Stimulated activated CD8-positive, alpha-beta memory T cell treated with anti-CD3 and anti-CD28 coated beads, Interleukin-15, amount 100 ng/mL, for 4 hours (primary cell): ENCODE results near the gene C17orf107.

Source experiments
- DNase-seq, 2 donors: peaks; one replicate each; pipeline ENCODE4 v3.0.0-alpha.2; 2020; ENCODE audit warnings: low read depth in 2 of 2

Gene C17orf107

DNA sequence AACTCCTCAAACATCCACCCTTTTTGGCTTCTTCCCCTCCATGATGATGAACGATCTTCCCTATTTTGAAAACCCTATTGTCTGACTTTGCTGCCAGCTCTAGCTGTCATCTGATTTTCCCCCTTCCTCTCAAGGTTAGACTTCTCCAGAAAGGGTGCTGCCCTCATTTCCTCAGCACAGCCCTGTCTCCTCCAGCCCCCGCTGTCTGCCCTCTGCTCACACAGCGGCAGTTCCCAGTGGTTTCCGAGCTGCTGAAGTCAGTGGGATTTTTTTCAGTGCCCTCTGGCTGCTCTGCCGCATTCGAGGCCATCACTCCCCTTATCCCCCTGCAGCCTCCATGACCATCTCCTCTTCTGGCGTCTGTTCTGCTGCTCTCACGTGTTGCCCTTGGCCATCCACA is 26.6 kb upstream of the C17orf107 start:
- DNase-seq = no peak

DNA sequence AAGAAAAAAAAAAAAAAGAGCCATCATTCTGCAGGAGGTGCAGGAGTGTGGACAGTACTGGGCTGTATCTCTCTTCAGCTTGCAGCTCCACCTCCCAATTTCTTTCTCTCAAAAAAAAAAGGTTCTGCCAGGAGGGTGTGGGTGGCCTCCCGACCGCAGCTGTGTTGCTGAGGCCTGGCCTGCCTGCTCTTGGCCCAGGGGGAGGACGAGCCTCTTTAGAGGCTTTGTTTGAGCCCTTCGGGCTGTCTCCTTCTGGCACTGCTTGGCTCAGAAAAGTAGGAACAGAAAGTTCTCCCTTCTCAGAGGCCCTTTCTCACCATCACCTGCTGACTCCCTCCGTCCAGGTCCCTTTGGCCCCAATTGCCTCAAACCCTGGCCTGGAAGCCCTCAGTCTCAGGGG is 22.2 kb upstream of the C17orf107 start:
- no peak for DNase-seq

- DNase-seq = no peak
Observed at GRCh38 chr17:4879601-4880000, 19.7 kb upstream of the C17orf107 start.

- DNase-seq = no peak
Observed at GRCh38 chr17:4880857-4881256, 18.5 kb upstream of the C17orf107 start.

DNA sequence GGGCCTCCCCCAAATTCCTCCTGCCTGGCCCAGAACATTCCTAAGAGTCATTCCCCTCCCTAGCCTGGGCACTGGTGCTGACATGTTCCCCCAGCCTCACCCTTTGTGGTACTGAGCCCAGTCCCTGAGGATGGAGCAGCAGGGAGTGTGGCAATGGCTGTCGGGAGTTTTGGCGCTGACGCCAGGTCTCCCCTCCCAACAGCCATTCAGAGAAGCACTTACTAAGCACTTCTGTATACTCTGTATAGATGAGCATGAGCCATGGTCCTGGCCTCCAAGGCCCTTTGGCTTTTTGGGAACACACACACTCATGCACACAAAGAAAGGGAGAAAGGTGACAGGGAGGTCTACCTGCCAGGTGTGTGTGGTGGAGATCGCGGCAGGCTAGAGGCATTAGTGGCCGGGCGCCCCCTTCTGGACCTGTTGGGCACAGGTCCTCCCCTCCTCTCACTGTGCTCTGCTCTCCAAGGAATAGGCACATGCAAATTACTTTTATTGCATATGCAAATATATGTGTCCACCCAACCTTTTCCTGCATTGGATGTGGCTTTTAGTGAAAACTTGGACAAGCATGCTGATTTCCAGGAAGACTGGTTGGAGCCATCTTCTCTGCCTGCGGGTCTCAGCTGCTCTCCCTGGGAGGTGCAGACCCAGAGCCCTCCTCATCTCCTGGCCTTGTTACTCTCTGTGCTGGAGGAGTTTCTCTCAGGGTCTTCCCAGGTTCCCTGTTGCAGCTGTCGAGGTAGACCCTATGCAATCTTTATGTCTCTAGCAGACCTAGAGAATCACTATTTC is 17.4 kb upstream of the C17orf107 start:
- DNase-seq = no peak

GRCh38 chr17:4884489-4884888 is 14.8 kb upstream of the C17orf107 start:
- no peak for DNase-seq

DNA sequence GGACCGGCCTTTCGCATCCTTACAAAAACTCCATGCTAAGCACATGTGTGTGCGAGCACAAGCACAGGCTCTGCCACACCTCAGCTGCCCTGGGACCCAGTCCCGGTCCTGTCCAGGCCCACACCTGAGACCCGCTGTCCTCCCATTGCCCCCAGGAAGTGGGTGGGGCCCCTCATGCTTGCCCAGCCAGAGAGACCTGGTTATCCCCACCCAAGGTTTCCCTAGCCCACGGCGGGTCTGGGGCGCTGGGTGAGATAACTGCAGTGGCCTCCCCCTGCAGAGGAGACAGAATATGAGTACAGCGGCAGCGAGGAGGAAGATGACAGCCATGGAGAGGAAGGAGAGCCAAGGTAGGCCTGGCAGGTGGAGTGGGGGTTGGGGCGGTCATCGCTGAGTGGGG is 12.5 kb upstream of the C17orf107 start:
- no peak for DNase-seq

- no peak for DNase-seq
Observed at GRCh38 chr17:4887581-4887980, 11.8 kb upstream of the C17orf107 start.

- DNase-seq = no peak
Observed at GRCh38 chr17:4891411-4892410, 7.6 kb upstream of the C17orf107 start.

DNA sequence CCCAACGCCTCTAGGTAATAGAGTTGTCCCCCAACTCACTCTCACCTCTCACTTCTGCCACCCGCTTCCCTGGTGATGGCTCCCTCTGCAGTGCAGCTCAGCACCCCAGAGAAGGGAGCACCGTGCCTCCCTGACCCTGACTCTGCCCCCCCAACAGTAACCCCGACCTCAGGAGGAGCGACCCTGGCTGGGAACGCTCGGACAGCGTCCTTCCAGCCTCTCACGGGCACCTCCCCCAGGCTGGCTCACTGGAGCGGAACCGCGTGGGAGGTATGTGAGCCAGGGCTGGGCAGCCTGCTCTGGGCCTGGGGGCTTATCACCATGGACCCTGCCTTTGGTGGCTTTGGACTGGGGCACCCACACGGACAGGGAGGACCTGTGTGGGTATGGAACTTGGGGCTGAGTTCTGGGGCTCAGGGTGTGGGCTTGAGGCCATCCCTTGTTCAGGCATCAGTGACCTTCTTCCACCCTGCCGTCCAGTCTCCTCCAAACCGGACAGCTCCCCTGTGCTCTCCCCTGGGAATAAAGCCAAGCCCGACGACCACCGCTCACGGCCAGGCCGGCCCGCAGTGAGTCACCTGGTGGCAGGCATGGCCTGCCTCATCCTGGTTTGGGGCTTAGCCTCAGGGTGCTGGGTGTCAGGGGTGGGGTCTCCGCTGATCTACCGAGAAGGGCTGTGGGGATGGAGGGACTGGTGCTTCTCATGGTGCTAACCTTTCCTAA is 6.7 kb upstream of the C17orf107 start:
- DNase-seq = no peak

- DNase-seq = no peak
Observed at GRCh38 chr17:4893272-4893671, 6.1 kb upstream of the C17orf107 start.

DNA sequence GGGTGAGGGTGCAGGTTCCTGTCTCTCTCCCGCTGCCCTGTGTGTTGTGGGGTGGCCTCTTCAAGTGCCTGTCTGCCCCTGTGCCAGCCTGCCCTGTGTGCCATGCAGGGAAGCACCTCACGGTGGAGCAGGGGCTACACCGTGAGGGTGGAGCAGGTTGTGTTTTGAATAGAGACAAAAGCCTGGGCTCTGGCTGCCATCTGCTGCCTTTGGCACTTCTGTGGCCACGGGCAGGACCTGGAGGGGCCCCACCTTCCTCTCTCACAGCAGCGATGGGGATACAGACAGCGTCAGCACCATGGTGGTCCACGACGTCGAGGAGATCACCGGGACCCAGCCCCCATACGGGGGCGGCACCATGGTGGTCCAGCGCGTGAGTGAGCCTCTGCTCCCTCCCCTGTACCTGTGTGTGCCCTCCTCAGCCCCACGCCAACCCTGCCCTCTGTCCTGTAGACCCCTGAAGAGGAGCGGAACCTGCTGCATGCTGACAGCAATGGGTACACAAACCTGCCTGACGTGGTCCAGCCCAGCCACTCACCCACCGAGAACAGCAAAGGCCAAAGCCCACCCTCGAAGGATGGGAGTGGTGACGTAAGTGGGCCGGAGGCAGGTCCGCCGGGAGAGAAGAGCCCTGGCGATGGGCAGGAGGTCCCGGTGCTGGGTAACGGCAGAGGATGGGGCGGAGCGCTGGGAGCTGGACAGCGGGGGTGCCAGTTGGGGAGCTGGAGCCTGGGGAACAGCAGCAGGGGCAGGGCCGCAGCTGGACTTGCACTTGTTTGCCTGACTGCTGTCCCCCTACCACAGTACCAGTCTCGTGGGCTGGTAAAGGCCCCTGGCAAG is 5.4 kb upstream of the C17orf107 start:
- DNase-seq = no peak

- no peak for DNase-seq
Observed at GRCh38 chr17:4895121-4895520, 4.2 kb upstream of the C17orf107 start.

GRCh38 chr17:4895657-4896331 is 3.5 kb upstream of the C17orf107 start:
- DNase-seq = no peak

DNA sequence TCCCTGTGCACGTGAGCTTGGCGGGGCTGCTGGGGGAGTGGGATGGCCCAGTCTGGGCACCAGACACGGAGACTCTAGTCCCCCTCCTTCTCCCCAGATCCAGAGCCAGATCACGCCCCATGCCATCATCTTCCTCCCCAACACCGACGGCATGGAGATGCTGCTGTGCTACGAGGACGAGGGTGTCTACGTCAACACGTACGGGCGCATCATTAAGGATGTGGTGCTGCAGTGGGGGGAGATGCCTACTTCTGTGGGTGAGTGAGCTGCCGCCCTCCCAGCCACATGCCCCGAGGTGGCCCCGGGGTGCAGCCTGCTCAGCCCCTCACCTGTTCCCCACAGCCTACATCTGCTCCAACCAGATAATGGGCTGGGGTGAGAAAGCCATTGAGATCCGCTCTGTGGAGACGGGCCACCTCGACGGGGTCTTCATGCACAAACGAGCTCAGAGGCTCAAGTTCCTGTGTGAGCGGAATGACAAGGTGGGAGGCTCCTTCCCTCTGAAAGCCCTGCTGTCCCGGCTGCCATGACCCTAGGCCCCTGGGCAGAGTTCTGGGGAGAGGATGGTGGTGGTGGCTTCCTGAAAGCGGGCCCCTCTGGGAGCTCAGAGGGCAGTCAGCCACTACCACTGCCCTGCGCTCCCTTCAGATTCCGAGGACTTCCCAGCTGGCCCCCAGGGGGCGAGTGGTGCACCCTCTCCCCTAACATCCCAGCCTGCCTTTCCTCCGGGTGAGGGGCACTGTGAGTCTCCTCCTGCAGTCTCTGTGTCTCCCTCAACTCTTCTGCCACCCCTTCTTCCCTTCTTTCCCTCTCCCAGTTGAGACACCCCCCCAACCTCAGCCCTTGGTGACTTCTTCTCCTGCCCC is 2.8 kb upstream of the C17orf107 start:
- DNase-seq = no peak

DNA sequence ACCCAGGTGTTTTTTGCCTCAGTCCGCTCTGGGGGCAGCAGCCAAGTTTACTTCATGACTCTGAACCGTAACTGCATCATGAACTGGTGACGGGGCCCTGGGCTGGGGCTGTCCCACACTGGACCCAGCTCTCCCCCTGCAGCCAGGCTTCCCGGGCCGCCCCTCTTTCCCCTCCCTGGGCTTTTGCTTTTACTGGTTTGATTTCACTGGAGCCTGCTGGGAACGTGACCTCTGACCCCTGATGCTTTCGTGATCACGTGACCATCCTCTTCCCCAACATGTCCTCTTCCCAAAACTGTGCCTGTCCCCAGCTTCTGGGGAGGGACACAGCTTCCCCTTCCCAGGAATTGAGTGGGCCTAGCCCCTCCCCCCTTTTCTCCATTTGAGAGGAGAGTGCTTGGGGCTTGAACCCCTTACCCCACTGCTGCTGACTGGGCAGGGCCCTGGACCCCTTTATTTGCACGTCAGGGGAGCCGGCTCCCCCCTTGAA is 2.1 kb upstream of the C17orf107 start:
- no peak for DNase-seq

GRCh38 chr17:4897785-4898184 is 1.6 kb upstream of the C17orf107 start:
- no peak for DNase-seq

DNA sequence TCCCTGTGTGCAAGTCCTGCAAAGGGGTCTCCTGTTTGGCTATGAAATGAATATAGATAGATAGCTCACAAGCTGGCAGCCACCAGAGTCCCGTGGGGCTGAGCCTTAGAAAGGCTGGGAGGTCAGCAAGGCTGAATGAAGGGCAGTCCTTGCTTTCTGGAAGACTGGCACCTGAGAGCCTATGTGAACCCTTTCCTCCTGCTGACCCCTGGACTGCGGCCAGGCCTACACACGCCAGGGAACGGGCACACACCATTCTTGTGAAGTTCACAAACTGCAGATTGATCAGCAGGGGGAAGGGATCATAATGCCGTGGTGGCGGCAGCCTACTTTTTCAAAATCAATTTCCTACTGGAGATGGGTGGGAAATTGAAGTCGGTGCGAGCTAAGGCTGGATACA is 985 bp upstream of the C17orf107 start:
- no peak for DNase-seq

DNA sequence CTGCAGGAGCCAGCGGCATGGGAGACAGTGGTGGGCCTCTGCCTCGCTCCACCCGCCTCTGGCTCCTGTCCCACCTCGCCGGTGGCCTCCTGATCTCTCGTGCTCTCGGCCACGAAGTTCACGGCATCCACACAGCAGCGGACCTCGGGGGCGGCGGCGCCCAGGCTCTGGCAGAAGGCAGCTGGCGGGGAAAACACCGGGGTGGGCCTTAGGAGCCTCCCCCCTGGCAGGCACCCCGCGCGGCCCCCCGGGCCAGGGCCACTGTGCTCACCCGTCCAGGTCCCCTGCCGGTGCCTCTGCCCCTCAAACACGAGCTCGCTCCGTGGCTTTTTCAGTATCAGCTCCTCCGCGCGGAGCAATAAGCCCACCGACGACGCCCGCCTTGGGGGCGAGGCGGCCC is 409 bp upstream of the C17orf107 start:
- no peak for DNase-seq
